Measurements from ENCODE around the gene NFIB. TPM values are rescaled to one million over a fixed set of nuclear protein-coding genes. Genes with fewer than 3 reads are reported as not detected.

The NFIB gene
- total and polyA plus RNA-seq, 2 donors from 2014 or later = 15.6 to 112 TPM

DNA sequence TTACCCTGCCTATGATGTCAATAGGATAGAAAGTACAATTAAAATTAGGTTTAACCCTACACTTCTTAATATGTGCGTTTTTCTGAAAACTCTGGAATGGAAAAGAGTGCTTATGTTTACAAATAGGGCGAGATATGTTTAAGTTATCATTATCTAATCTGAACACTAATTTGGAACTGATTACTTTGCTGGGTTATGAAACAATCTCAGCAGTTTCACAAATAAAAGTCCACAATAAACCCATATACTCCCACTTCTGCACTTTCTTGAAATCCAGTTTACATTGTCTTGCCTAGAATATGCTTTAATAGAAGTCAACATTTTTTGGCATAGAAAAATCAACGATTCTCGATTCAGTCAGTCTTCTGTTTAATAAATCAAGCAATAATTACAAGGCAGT is 236.3 kb downstream of the NFIB start:
- intact Hi-C loops (cut with DNase I) = no loop called here
- no peak for FAIRE-seq
- TF ChIP-seq, protein P1, sequence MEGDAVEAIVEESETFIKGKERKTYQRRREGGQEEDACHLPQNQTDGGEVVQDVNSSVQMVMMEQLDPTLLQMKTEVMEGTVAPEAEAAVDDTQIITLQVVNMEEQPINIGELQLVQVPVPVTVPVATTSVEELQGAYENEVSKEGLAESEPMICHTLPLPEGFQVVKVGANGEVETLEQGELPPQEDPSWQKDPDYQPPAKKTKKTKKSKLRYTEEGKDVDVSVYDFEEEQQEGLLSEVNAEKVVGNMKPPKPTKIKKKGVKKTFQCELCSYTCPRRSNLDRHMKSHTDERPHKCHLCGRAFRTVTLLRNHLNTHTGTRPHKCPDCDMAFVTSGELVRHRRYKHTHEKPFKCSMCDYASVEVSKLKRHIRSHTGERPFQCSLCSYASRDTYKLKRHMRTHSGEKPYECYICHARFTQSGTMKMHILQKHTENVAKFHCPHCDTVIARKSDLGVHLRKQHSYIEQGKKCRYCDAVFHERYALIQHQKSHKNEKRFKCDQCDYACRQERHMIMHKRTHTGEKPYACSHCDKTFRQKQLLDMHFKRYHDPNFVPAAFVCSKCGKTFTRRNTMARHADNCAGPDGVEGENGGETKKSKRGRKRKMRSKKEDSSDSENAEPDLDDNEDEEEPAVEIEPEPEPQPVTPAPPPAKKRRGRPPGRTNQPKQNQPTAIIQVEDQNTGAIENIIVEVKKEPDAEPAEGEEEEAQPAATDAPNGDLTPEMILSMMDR (IDR thresholded peaks at IDR 0.05; ENCODE audit: borderline replicate concordance, extremely low read depth, insufficient read depth) = no peak
- Histone ChIP-seq H3K4me1 (ENCODE audit: control insufficient read depth in 2 of 3, insufficient read depth in 2 of 3, low read depth in 1 of 3, low read length in 3 of 3) (no peaks in the 10 kb centered on the region), H3K9ac (ENCODE audit: low read length in 3 of 3) (no peak overlapping the region), H3K4me3 (ENCODE audit: low read length in 3 of 3) (no peak overlapping the region), H3K9me3 (ENCODE audit: control insufficient read depth in 2 of 3, insufficient read depth in 1 of 3, low read length in 3 of 3) (no peaks in the 10 kb centered on the region), H3K27ac (ENCODE audit: low read depth in 2 of 2, low read length in 2 of 2) (no peak overlapping the region), H3K27me3 (ENCODE audit: control insufficient read depth, insufficient read depth, low read length) (no peaks in the 10 kb centered on the region), H3K36me3 (ENCODE audit: control insufficient read depth in 2 of 3, insufficient read depth in 3 of 3, low read length in 3 of 3) (no peaks in the 10 kb centered on the region)
- no peak for DNase-seq

DNA sequence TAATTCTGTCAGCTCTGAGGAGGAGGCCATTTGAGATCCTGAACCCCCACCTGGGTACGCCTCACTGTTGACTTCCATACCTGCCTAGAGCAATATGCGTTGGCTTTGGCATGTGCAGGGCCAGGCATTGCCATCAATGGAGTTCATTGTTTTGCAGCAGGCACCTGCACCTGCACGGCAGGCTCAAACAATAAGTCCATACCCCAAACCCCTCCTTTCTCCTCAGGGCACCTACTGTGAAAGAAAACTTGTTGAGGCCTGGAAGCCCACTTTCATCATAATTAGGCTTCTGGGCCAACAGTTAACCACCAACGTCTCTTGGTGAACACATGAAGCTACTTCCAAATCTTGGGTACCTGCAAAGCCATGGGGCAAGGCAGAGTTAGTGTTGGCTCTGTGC is 238.7 kb downstream of the NFIB start:
- no peaks in the 10 kb centered on the region for H3K9me3 ChIP-seq (ENCODE audit: control insufficient read depth in 2 of 3, insufficient read depth in 1 of 3, low read length in 3 of 3)
- H3K27ac ChIP-seq (ENCODE audit: low read depth in 2 of 2, low read length in 2 of 2) = no peak overlapping the region
- TF ChIP-seq, protein P1 (IDR thresholded peaks at IDR 0.05; ENCODE audit: borderline replicate concordance, extremely low read depth, insufficient read depth) = no peak
- H3K9ac ChIP-seq (ENCODE audit: low read length in 3 of 3) = no peak overlapping the region
- intact Hi-C loops (cut with DNase I) = no loop called here
- DNase-seq (no peak), FAIRE-seq (no peak)
- no peak overlapping the region for H3K4me3 ChIP-seq (ENCODE audit: low read length in 3 of 3)
- no peaks in the 10 kb centered on the region for H3K27me3 ChIP-seq (ENCODE audit: control insufficient read depth, insufficient read depth, low read length)
- no peaks in the 10 kb centered on the region for H3K4me1 ChIP-seq (ENCODE audit: control insufficient read depth in 2 of 3, insufficient read depth in 2 of 3, low read depth in 1 of 3, low read length in 3 of 3)
- no peaks in the 10 kb centered on the region for H3K36me3 ChIP-seq (ENCODE audit: control insufficient read depth in 2 of 3, insufficient read depth in 3 of 3, low read length in 3 of 3)

DNA sequence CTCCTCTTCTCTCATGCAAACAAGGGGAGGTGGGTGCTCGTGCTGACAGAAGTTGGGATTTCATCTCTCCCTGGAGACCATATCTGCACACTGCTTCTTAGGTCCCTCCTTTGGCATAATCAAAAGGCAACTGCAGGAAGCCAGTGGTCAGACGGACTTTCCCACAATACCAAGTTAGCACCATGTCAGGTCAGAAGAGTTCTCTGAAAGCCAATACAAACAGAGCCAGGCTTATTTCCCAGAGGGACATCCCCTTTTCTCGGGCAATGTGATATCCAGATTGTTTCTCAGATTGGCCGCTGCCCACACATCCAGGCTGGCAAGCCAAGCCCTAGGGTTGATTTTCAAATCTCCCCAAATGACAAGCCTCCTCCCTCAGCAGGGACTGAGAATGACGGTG is 241.1 kb downstream of the NFIB start:
- DNase-seq (no peak), FAIRE-seq (no peak)
- Histone ChIP-seq H3K9ac (ENCODE audit: low read length in 3 of 3) (no peak overlapping the region), H3K9me3 (ENCODE audit: control insufficient read depth in 2 of 3, insufficient read depth in 1 of 3, low read length in 3 of 3) (no peaks in the 10 kb centered on the region), H3K27me3 (ENCODE audit: control insufficient read depth, insufficient read depth, low read length) (no peaks in the 10 kb centered on the region), H3K27ac (ENCODE audit: low read depth in 2 of 2, low read length in 2 of 2) (no peak overlapping the region), H3K36me3 (ENCODE audit: control insufficient read depth in 2 of 3, insufficient read depth in 3 of 3, low read length in 3 of 3) (no peaks in the 10 kb centered on the region), H3K4me1 (ENCODE audit: control insufficient read depth in 2 of 3, insufficient read depth in 2 of 3, low read depth in 1 of 3, low read length in 3 of 3) (no peaks in the 10 kb centered on the region), H3K4me3 (ENCODE audit: low read length in 3 of 3) (no peak overlapping the region)
- TF ChIP-seq, protein P1 (IDR thresholded peaks at IDR 0.05; ENCODE audit: borderline replicate concordance, extremely low read depth, insufficient read depth) = no peak
- intact Hi-C loops (cut with DNase I) = no loop called here

DNA sequence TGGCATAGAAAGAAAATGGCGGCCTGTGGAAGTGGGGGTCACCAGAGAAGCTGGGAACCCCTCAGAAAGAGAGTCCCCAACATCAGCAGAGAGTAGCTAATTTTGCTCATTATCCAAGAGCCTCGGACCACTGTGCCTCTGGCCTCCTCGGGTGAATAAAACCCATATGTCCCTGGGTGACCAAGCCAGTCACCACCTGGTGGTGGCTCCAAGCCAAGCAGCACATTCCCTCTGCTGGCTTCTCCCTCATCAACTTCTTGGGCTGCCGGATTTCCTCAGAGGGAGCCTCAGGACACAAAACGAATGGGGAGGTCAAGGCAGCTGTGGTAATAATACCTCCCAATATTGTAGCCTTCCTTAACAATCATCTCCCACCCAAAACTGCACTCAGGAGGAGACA is 242.5 kb downstream of the NFIB start:
- Histone ChIP-seq H3K9me3 (ENCODE audit: control insufficient read depth in 2 of 3, insufficient read depth in 1 of 3, low read length in 3 of 3) (no peaks in the 10 kb centered on the region), H3K27me3 (ENCODE audit: control insufficient read depth, insufficient read depth, low read length) (no peaks in the 10 kb centered on the region), H3K9ac (ENCODE audit: low read length in 3 of 3) (no peak overlapping the region), H3K4me1 (ENCODE audit: control insufficient read depth in 2 of 3, insufficient read depth in 2 of 3, low read depth in 1 of 3, low read length in 3 of 3) (no peaks in the 10 kb centered on the region), H3K4me3 (ENCODE audit: low read length in 3 of 3) (no peak overlapping the region), H3K36me3 (ENCODE audit: control insufficient read depth in 2 of 3, insufficient read depth in 3 of 3, low read length in 3 of 3) (no peaks in the 10 kb centered on the region), H3K27ac (ENCODE audit: low read depth in 2 of 2, low read length in 2 of 2) (no peak overlapping the region)
- FAIRE-seq (no peak), DNase-seq (no peak)
- intact Hi-C loops (cut with DNase I) = no loop called here
- TF ChIP-seq, protein P1 (IDR thresholded peaks at IDR 0.05; ENCODE audit: borderline replicate concordance, extremely low read depth, insufficient read depth) = no peak

All from kidney (tissue), 14 donors.